ENCODE data around the gene LRMDA. TPM values are rescaled to one million over a fixed set of nuclear protein-coding genes. Genes with fewer than 3 reads are reported as not detected.

The LRMDA gene
- total RNA-seq, 1 experiment from 2014 or later: not detected

GRCh38 chr10:76305930-76306615, 874.6 kb downstream of the LRMDA start:
- TF ChIP-seq, protein P1, sequence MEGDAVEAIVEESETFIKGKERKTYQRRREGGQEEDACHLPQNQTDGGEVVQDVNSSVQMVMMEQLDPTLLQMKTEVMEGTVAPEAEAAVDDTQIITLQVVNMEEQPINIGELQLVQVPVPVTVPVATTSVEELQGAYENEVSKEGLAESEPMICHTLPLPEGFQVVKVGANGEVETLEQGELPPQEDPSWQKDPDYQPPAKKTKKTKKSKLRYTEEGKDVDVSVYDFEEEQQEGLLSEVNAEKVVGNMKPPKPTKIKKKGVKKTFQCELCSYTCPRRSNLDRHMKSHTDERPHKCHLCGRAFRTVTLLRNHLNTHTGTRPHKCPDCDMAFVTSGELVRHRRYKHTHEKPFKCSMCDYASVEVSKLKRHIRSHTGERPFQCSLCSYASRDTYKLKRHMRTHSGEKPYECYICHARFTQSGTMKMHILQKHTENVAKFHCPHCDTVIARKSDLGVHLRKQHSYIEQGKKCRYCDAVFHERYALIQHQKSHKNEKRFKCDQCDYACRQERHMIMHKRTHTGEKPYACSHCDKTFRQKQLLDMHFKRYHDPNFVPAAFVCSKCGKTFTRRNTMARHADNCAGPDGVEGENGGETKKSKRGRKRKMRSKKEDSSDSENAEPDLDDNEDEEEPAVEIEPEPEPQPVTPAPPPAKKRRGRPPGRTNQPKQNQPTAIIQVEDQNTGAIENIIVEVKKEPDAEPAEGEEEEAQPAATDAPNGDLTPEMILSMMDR (conservative IDR thresholded peaks at IDR 0.05; ENCODE audit: low read depth, low read length): no peak
- no peak for TF ChIP-seq EZH2 (IDR thresholded peaks at IDR 0.05; ENCODE audit: borderline replicate concordance, low read depth, low read length, poor library complexity, severe bottlenecking)
- ChIA-PET CTCF (no interaction called here), POLR2A (ENCODE audit: low non-redundant PET) (no interaction called here)
- Histone ChIP-seq H3K27ac (ENCODE audit: low read depth, low read length, poor library complexity, severe bottlenecking) (no peak overlapping the region), H3K9me3 (ENCODE audit: low read depth, low read length, poor library complexity, severe bottlenecking) (no peaks in the 10 kb centered on the region), H3K36me3 (ENCODE audit: insufficient read depth, low read length, poor library complexity, severe bottlenecking) (no peaks in the 10 kb centered on the region), H3K4me3 (ENCODE audit: low read depth, low read length, poor library complexity, severe bottlenecking) (no peak overlapping the region), H3K4me1 (ENCODE audit: insufficient read depth, low read length, poor library complexity, severe bottlenecking) (peaks cover 18% of the 10 kb centered on the region), H3K27me3 (replicated peaks; ENCODE audit: insufficient read depth, low read depth, low read length, poor library complexity) (peaks cover 11% of the 10 kb centered on the region)
- intact Hi-C loops (cut with micrococcal nuclease; ENCODE audit: unreplicated experiment): loop anchor here (10.0 kb wide), 1 partner anchor 809 kb away; no protein-coding TSS in a partner anchor
- BruUV-seq (replicated peaks): no TSS peak
- no peak for DNase-seq (ENCODE audit: low spot score)

DNA sequence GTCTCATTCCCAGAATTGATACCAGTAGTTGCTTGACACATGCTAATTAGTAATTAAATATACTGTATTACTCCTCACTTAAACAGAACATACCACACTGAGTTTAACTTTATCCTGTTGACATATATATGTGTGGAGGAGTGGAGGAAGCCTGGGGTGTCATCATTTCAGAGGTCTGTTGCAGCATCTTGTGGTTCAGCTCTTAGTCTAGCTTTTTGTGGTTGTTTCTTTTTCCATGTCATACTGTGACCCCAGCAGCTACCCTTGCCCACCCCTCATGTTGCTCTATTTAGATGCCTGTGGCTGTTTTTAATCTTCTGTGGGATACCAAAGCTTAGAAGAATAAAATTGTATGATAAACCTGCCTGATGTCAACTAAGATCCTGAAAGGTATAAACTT, 875.4 kb downstream of the LRMDA start:
- BruUV-seq (replicated peaks): no TSS peak

DNA sequence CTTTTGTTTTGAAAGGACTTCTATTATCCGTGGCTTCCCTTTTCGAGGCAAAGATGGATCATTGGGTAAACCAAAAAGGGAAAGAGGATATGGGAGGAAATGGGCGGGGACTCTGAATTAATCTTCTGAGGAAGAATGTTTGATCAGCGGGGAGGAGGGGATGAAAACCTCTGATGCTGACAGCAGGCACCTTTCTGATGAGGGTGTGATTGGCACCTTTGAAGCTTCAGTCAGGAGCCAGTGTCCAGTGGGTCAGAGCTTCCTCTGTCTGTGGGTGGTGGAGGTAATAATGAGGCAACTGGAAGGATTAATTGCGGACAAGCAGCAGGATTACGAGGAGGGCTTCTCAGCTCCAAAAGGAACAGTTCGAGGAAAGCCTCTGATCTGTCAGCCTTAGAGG, 877.6 kb downstream of the LRMDA start:
- Histone ChIP-seq H3K27ac (ENCODE audit: low read depth, low read length, poor library complexity, severe bottlenecking) (no peak overlapping the region), H3K36me3 (ENCODE audit: insufficient read depth, low read length, poor library complexity, severe bottlenecking) (no peaks in the 10 kb centered on the region), H3K4me3 (ENCODE audit: low read depth, low read length, poor library complexity, severe bottlenecking) (peak overlapping the region; percentile 8), H3K9me3 (ENCODE audit: low read depth, low read length, poor library complexity, severe bottlenecking) (no peaks in the 10 kb centered on the region), H3K4me1 (ENCODE audit: insufficient read depth, low read length, poor library complexity, severe bottlenecking) (peaks cover 18% of the 10 kb centered on the region), H3K27me3 (replicated peaks; ENCODE audit: insufficient read depth, low read depth, low read length, poor library complexity) (peaks cover 22% of the 10 kb centered on the region)
- intact Hi-C loops (cut with micrococcal nuclease; ENCODE audit: unreplicated experiment): loop anchor here (10.0 kb wide), 1 partner anchor 806 kb away; no protein-coding TSS in a partner anchor
- ChIA-PET CTCF (no interaction called here), POLR2A (ENCODE audit: low non-redundant PET) (no interaction called here)
- peak; percentile 59 for DNase-seq (ENCODE audit: low spot score)
- TF ChIP-seq, protein P1 (conservative IDR thresholded peaks at IDR 0.05; ENCODE audit: low read depth, low read length): no peak
- TF ChIP-seq EZH2 (IDR thresholded peaks at IDR 0.05; ENCODE audit: borderline replicate concordance, low read depth, low read length, poor library complexity, severe bottlenecking): no peak
- BruUV-seq (replicated peaks): no TSS peak

More for the DNA sequence above, 875.4 kb downstream of the LRMDA start:
- Histone ChIP-seq H3K9me3 (ENCODE audit: low read depth, low read length, poor library complexity, severe bottlenecking) (no peaks in the 10 kb centered on the region), H3K4me1 (ENCODE audit: insufficient read depth, low read length, poor library complexity, severe bottlenecking) (peaks cover 18% of the 10 kb centered on the region), H3K27me3 (replicated peaks; ENCODE audit: insufficient read depth, low read depth, low read length, poor library complexity) (peaks cover 11% of the 10 kb centered on the region), H3K36me3 (ENCODE audit: insufficient read depth, low read length, poor library complexity, severe bottlenecking) (no peaks in the 10 kb centered on the region), H3K4me3 (ENCODE audit: low read depth, low read length, poor library complexity, severe bottlenecking) (no peak overlapping the region), H3K27ac (ENCODE audit: low read depth, low read length, poor library complexity, severe bottlenecking) (no peak overlapping the region)
- ChIA-PET POLR2A (ENCODE audit: low non-redundant PET) (no interaction called here), CTCF (no interaction called here)
- no peak for DNase-seq (ENCODE audit: low spot score)
- no peak for TF ChIP-seq EZH2 (IDR thresholded peaks at IDR 0.05; ENCODE audit: borderline replicate concordance, low read depth, low read length, poor library complexity, severe bottlenecking)
- TF ChIP-seq, protein P1 (conservative IDR thresholded peaks at IDR 0.05; ENCODE audit: low read depth, low read length): no peak
- intact Hi-C loops (cut with micrococcal nuclease; ENCODE audit: unreplicated experiment): loop anchor here (10.0 kb wide), 1 partner anchor 808 kb away; no protein-coding TSS in a partner anchor
